GM12892 (cell line): Measurements from ENCODE around the gene APOBEC3H.

Experiments
- DNase-seq: peaks from one replicate; pipeline ENCODE4 v3.0.0; 2011; ENCODE audit not compliant: insufficient read length
- FAIRE-seq: peaks from 2 replicates; lab custom pipeline; 2011; peaks lifted over from hg19 to GRCh38; lab: Jason Lieb, UNC
- POLR2A ChIP-seq: IDR thresholded peaks from 2 replicates; pipeline ENCODE4 v1.6.1; 2011; ENCODE audit warnings: low read depth, low read length, control low read depth
- POLR2AphosphoS5 ChIP-seq: IDR thresholded peaks from 2 replicates; pipeline ENCODE4 v1.6.1; 2011; ENCODE audit warnings: low read depth, low read length, control low read depth
- TAF1 ChIP-seq: IDR thresholded peaks from 2 replicates; pipeline ENCODE4 v1.6.1; 2011; ENCODE audit warnings: low read depth, mild to moderate bottlenecking, control low read depth, low read length, borderline replicate concordance

APOBEC3H gene

GRCh38 chr22:39103431-39103830, 6.4 kb downstream of the APOBEC3H start:
- FAIRE-seq = peak; percentile 30
- no peak for DNase-seq
- TF ChIP-seq POLR2A = no peak
- TF ChIP-seq POLR2AphosphoS5 = no peak
- TF ChIP-seq TAF1 = no peak

- FAIRE-seq (no peak), DNase-seq (no peak)
- TF ChIP-seq TAF1 = no peak
- no peak for TF ChIP-seq POLR2A
- TF ChIP-seq POLR2AphosphoS5 = no peak
These were observed 9.3 kb downstream of the APOBEC3H start for GRCh38 chr22:39106326-39106725.

- no peak for FAIRE-seq
- DNase-seq = no peak
- TF ChIP-seq POLR2A (no peak), POLR2AphosphoS5 (no peak), TAF1 (no peak)
These were observed 11.4 kb downstream of the APOBEC3H start for GRCh38 chr22:39108487-39108886.

- DNase-seq = no peak
- no peak for FAIRE-seq
- TF ChIP-seq POLR2A (no peak), POLR2AphosphoS5 (no peak), TAF1 (no peak)
These were observed 12.3 kb downstream of the APOBEC3H start for GRCh38 chr22:39109361-39109760.

- FAIRE-seq = peak; percentile 76
- TF ChIP-seq POLR2A (no peak), POLR2AphosphoS5 (no peak), TAF1 (no peak)
- no peak for DNase-seq
These were observed 13.9 kb downstream of the APOBEC3H start for GRCh38 chr22:39110631-39111561.

- DNase-seq = no peak
- FAIRE-seq = no peak
- no peak for TF ChIP-seq POLR2A
- TF ChIP-seq POLR2AphosphoS5 = no peak
- TF ChIP-seq TAF1 = no peak
These were observed 17.1 kb downstream of the APOBEC3H start for GRCh38 chr22:39114112-39114511.

GRCh38 chr22:39115570-39115969, 18.5 kb downstream of the APOBEC3H start:
- TF ChIP-seq POLR2AphosphoS5 = no peak
- no peak for TF ChIP-seq POLR2A
- no peak for TF ChIP-seq TAF1
- DNase-seq (no peak), FAIRE-seq (no peak)

- no peak for TF ChIP-seq POLR2A
- DNase-seq = no peak
- FAIRE-seq = no peak
These were observed 19.1 kb downstream of the APOBEC3H start for GRCh38 chr22:39115977-39116621.

- TF ChIP-seq TAF1 (no peak), POLR2AphosphoS5 (no peak), POLR2A (no peak)
- FAIRE-seq (peak; percentile 95), DNase-seq (peak; percentile 38)
These were observed 20.6 kb downstream of the APOBEC3H start for GRCh38 chr22:39117585-39118191.

- DNase-seq (no peak), FAIRE-seq (no peak)
- TF ChIP-seq POLR2AphosphoS5 = no peak
- no peak for TF ChIP-seq POLR2A
- no peak for TF ChIP-seq TAF1
These were observed 23.9 kb downstream of the APOBEC3H start for GRCh38 chr22:39120983-39121382.

GRCh38 chr22:39122772-39123470, 25.9 kb downstream of the APOBEC3H start:
- no peak for FAIRE-seq
- no peak for TF ChIP-seq POLR2A
- TF ChIP-seq TAF1 = no peak
- no peak for TF ChIP-seq POLR2AphosphoS5
- no peak for DNase-seq
